HUES48 (cell line): ENCODE data around the gene WDR47.
"Not testable (repeated sequence)": the region's sequence is repeated elsewhere in the genome, so short reads cannot be mapped to it uniquely, and the experiment has no call there.

Experiments used
- H3K27ac ChIP-seq: one replicate; pipeline ENCODE4 v1.7.0; 2013; ENCODE audit warnings: low read depth, low read length, inconsistent platforms
- H3K27me3 ChIP-seq: 2 replicates; pipeline ENCODE4 v1.6.1; 2013; ENCODE audit warnings: mild to moderate bottlenecking, low read length; ENCODE audit not compliant: control insufficient read depth, insufficient read depth
- H3K36me3 ChIP-seq: 2 replicates; pipeline ENCODE4 v1.6.1; 2013; ENCODE audit warnings: low read length; ENCODE audit not compliant: control insufficient read depth, insufficient read depth
- H3K4me1 ChIP-seq: 2 replicates; pipeline ENCODE4 v1.6.1; 2013; ENCODE audit warnings: mild to moderate bottlenecking, low read length; ENCODE audit not compliant: control insufficient read depth, insufficient read depth
- H3K4me3 ChIP-seq: 2 replicates; pipeline ENCODE4 v1.5.1; 2013; ENCODE audit warnings: mild to moderate bottlenecking, low read depth, low read length
- H3K9ac ChIP-seq: 2 replicates; pipeline ENCODE4 v1.6.1; 2013; ENCODE audit warnings: mild to moderate bottlenecking, low read depth, low read length, moderate library complexity
- H3K9me3 ChIP-seq: 2 replicates; pipeline ENCODE4 v1.6.1; 2013; ENCODE audit warnings: low read length; ENCODE audit not compliant: control insufficient read depth, insufficient read depth

WDR47 gene

GRCh38 chr1:108933944-108934343, 108.0 kb downstream of the WDR47 start:
- H3K4me3 ChIP-seq, result no peak overlapping the region
- no peaks in the 10 kb centered on the region for H3K27me3 ChIP-seq
- H3K36me3 ChIP-seq, result peaks cover 92% of the 10 kb centered on the region
- no peak overlapping the region for H3K9ac ChIP-seq
- no peaks in the 10 kb centered on the region for H3K9me3 ChIP-seq
- H3K4me1 ChIP-seq, result no peaks in the 10 kb centered on the region
- no peak overlapping the region for H3K27ac ChIP-seq

- H3K27ac ChIP-seq, H3K4me1 ChIP-seq, H3K27me3 ChIP-seq, H3K9me3 ChIP-seq, H3K4me3 ChIP-seq, H3K9ac ChIP-seq: not testable (repeated sequence)
- H3K36me3 ChIP-seq, result peaks cover 92% of the 10 kb centered on the region
Measured at GRCh38 chr1:108927565-108927964, 114.3 kb downstream of the WDR47 start.

- H3K36me3 ChIP-seq, result peaks cover 84% of the 10 kb centered on the region
- H3K4me1 ChIP-seq, result no peaks in the 10 kb centered on the region
- no peaks in the 10 kb centered on the region for H3K9me3 ChIP-seq
- no peak overlapping the region for H3K27ac ChIP-seq
- no peaks in the 10 kb centered on the region for H3K27me3 ChIP-seq
- H3K4me3 ChIP-seq, result no peak overlapping the region
- no peak overlapping the region for H3K9ac ChIP-seq
Measured at GRCh38 chr1:108925920-108926319, 116.0 kb downstream of the WDR47 start.
